Right cardiac atrium (tissue), 5 donors: ENCODE measurements around the gene CDK4. TPM values are rescaled to one million over a fixed set of nuclear protein-coding genes. Genes with fewer than 3 reads are reported as not detected.
A peak's percentile ranks its signal among the peaks of the same experiment; 100 is the strongest.

Source experiments
- ATAC-seq, 2 donors: fragments of 200-7000 bp; cut with Tn5 transposase; one replicate each; pipeline versions ENCODE4 v1.8.0 to v1.9.1; 2020; ENCODE audit warnings: moderate library complexity in 2 of 2, mild to moderate bottlenecking in 1 of 2
- DNase-seq, 3 donors: peaks; one replicate each; pipeline ENCODE4 v3.0.0-alpha.2; 2020
- H3K27ac ChIP-seq: one replicate; pipeline ENCODE4 v1.5.1; 2013; ENCODE audit warnings: mild to moderate bottlenecking, low read length, control low read depth, moderate library complexity
- H3K27me3 ChIP-seq: one replicate; pipeline ENCODE4 v1.6.1; 2013; ENCODE audit not compliant: control insufficient read depth, insufficient read depth
- H3K4me1 ChIP-seq: one replicate; pipeline ENCODE4 v1.6.1; 2013; ENCODE audit warnings: low read length; ENCODE audit not compliant: control insufficient read depth, insufficient read depth
- H3K4me3 ChIP-seq: one replicate; pipeline ENCODE4 v1.5.1; 2013; ENCODE audit warnings: low read length, control low read depth
- H3K9me3 ChIP-seq: one replicate; pipeline ENCODE4 v1.6.1; 2013; ENCODE audit warnings: low read length; ENCODE audit not compliant: control insufficient read depth
- WGBS: extraction: QIAGEN DNeasy Blood & Tissue Kit; methylation state at CpG from one replicate; pipeline ENCODE4 v1.1.7; 2013; 5-methylcytosine and 5-hydroxymethylcytosine counted together
- intact Hi-C, 4 donors: fragments of 100-400 bp; cut with DNase I; formaldehyde crosslinking; loops; one replicate each; pipeline versions ENCODE4 v1.11.0 to v1.14.0; 2022 to 2023
- polyA plus RNA-seq: library from polyadenylated mRNA; stranded (reverse); fragments of 200-250 nt; gene quantifications from one replicate; pipeline ENCODE4 v1.2.3, GENCODE V29; 2013
- total RNA-seq, 4 donors: library from RNA; stranded (reverse); fragmentation: NEBNext Ultra II Directional; extraction: Animal tissue kit (Norgen Biotek cat#: 25700); gene quantifications; one replicate each; pipeline ENCODE4 v1.2.1, GENCODE V29; 2021
- donor health status: healthy with polysubstance abuse.
- donor health status: DM: no; HTN: yes; CAD: no.
- donor health status: DM: no; HTN: no; CAD: no.
- donor health status: DM: no; HTN: yes; CAD: no; lungs with severe emphysema.
- donor health status: DM: yes; HTN: yes; CAD: no.

CDK4 gene
- total and polyA plus RNA-seq, 5 donors: 29.7 to 53.9 (median 53.2) TPM

- no peaks in the 10 kb centered on the region for H3K27me3 ChIP-seq
- H3K27ac ChIP-seq: no peak overlapping the region
- DNase-seq (no peak), ATAC-seq (no peak)
- H3K4me3 ChIP-seq: peak overlapping the region; percentile 40
- 15% methylated on average over 31 of the region's 31 CpGs for WGBS
- peaks cover 11% of the 10 kb centered on the region for H3K4me1 ChIP-seq
- intact Hi-C loops: no loop called here
- no peaks in the 10 kb centered on the region for H3K9me3 ChIP-seq
Observed at GRCh38 chr12:57736741-57737466, 15.2 kb downstream of the CDK4 start.

- 16% methylated on average over 49 of the region's 49 CpGs for WGBS
- H3K27ac ChIP-seq: no peak overlapping the region
- H3K9me3 ChIP-seq: no peaks in the 10 kb centered on the region
- no peaks in the 10 kb centered on the region for H3K27me3 ChIP-seq
- H3K4me3 ChIP-seq: peak overlapping the region; percentile 13
- intact Hi-C loops: no loop called here
- ATAC-seq: peak in 1 of 2 donors; percentile 21
- H3K4me1 ChIP-seq: peaks cover 11% of the 10 kb centered on the region
- DNase-seq: peak in 1 of 3 donors; percentile 71
Observed at GRCh38 chr12:57735952-57736740, 16.0 kb downstream of the CDK4 start.

GRCh38 chr12:57735198-57735855 lies 16.8 kb downstream of the CDK4 start:
- H3K27ac ChIP-seq: no peak overlapping the region
- H3K4me3 ChIP-seq: peak overlapping the region; percentile 13

GRCh38 chr12:57734591-57734990 lies 17.5 kb downstream of the CDK4 start:
- Histone ChIP-seq H3K4me3 (no peak overlapping the region), H3K27me3 (no peaks in the 10 kb centered on the region), H3K4me1 (peaks cover 11% of the 10 kb centered on the region), H3K9me3 (no peaks in the 10 kb centered on the region), H3K27ac (no peak overlapping the region)
- intact Hi-C loops: no loop called here
- no peak for DNase-seq
- ATAC-seq: no peak
- WGBS: 82% methylated on average over 4 of the region's 4 CpGs

More at GRCh38 chr12:57735198-57735855, 16.8 kb downstream of the CDK4 start:
- ATAC-seq: no peak
- no peaks in the 10 kb centered on the region for H3K9me3 ChIP-seq
- no peak for DNase-seq
- peaks cover 11% of the 10 kb centered on the region for H3K4me1 ChIP-seq
- 23% methylated on average over 8 of the region's 8 CpGs for WGBS
- intact Hi-C loops: no loop called here
- H3K27me3 ChIP-seq: no peaks in the 10 kb centered on the region

- intact Hi-C loops: no loop called here
- ATAC-seq: no peak
- DNase-seq: no peak
- Histone ChIP-seq H3K4me3 (no peak overlapping the region), H3K27me3 (no peaks in the 10 kb centered on the region), H3K9me3 (no peaks in the 10 kb centered on the region), H3K27ac (no peak overlapping the region), H3K4me1 (peaks cover 11% of the 10 kb centered on the region)
- WGBS: 78% methylated on average over 6 of the region's 6 CpGs
Observed at GRCh38 chr12:57733928-57734327, 18.2 kb downstream of the CDK4 start.

GRCh38 chr12:57732726-57733593 lies 19.1 kb downstream of the CDK4 start:
- intact Hi-C loops: no loop called here
- WGBS: 78% methylated on average over 11 of the region's 11 CpGs
- Histone ChIP-seq H3K4me1 (peaks cover 11% of the 10 kb centered on the region), H3K4me3 (no peak overlapping the region), H3K27me3 (no peaks in the 10 kb centered on the region), H3K9me3 (no peaks in the 10 kb centered on the region), H3K27ac (no peak overlapping the region)
- no peak for DNase-seq
- ATAC-seq: no peak

GRCh38 chr12:57732270-57732669 lies 19.8 kb downstream of the CDK4 start:
- DNase-seq (no peak), ATAC-seq (no peak)
- Histone ChIP-seq H3K27ac (no peak overlapping the region), H3K9me3 (no peaks in the 10 kb centered on the region), H3K27me3 (no peaks in the 10 kb centered on the region), H3K4me1 (peaks cover 7% of the 10 kb centered on the region), H3K4me3 (no peak overlapping the region)
- intact Hi-C loops: no loop called here
- WGBS: 64% methylated on average over 4 of the region's 4 CpGs

GRCh38 chr12:57731411-57732080 lies 20.6 kb downstream of the CDK4 start:
- WGBS: 78% methylated on average over 19 of the region's 19 CpGs
- H3K4me3 ChIP-seq: no peak overlapping the region
- H3K9me3 ChIP-seq: no peaks in the 10 kb centered on the region
- peaks cover 9% of the 10 kb centered on the region for H3K4me1 ChIP-seq
- H3K27ac ChIP-seq: no peak overlapping the region
- DNase-seq: no peak
- intact Hi-C loops: no loop called here
- H3K27me3 ChIP-seq: no peaks in the 10 kb centered on the region
- ATAC-seq: no peak

GRCh38 chr12:57730336-57731067 lies 21.6 kb downstream of the CDK4 start:
- WGBS: 79% methylated on average over 13 of the region's 13 CpGs
- ATAC-seq (no peak), DNase-seq (no peak)
- Histone ChIP-seq H3K4me1 (peaks cover 2% of the 10 kb centered on the region), H3K27me3 (no peaks in the 10 kb centered on the region), H3K27ac (no peak overlapping the region), H3K4me3 (no peak overlapping the region), H3K9me3 (no peaks in the 10 kb centered on the region)
- intact Hi-C loops: no loop called here
